Adrenal gland (tissue), 12 donors: ENCODE measurements around the gene COQ3. TPM values are rescaled to one million over a fixed set of nuclear protein-coding genes. Genes with fewer than 3 reads are reported as not detected.

Experiments used
- DNase-seq, 7 donors: peaks; one replicate each; pipeline ENCODE4 v3.0.0-alpha.2; 2019 to 2020
- H3K27ac ChIP-seq, 5 donors: fragments of 200-600 bp; sonication (generic) in 4 of 5; 1 replicate in 3 of 5; 2 replicates in 2 of 5; pipeline versions ENCODE4 v1.5.1 to v1.8.0; 2016 to 2020; ENCODE audit warnings: mild to moderate bottlenecking in 1 of 5
- H3K27me3 ChIP-seq: fragments of 200-600 bp; 2 replicates; pipeline ENCODE4 v1.8.0; 2021
- H3K36me3 ChIP-seq, 2 donors: fragments of 200-600 bp; replicated peaks in 1 of 2; 1 replicate in 1 of 2; 2 replicates in 1 of 2; pipeline versions ENCODE4 v1.5.1 to v1.8.0; 2018 to 2022
- H3K4me1 ChIP-seq, 2 donors: fragments of 200-600 bp; replicated peaks in 1 of 2; 1 replicate in 1 of 2; 2 replicates in 1 of 2; pipeline versions ENCODE4 v1.5.1 to v1.8.0; 2018 to 2021
- H3K4me3 ChIP-seq, 4 donors: fragments of 200-600 bp; sonication (generic) in 3 of 4; one replicate each; pipeline ENCODE4 v1.5.1; 2016 to 2018
- H3K9me3 ChIP-seq, 3 donors: fragments of 200-600 bp; sonication (generic) in 1 of 3; replicated peaks in 1 of 3; 1 replicate in 2 of 3; 2 replicates in 1 of 3; pipeline versions ENCODE4 v1.5.1 to v1.8.0; 2016 to 2021
- CTCF ChIP-seq, 6 experiments: fragments of 450-650 bp in 4 of 6; fragments of 200-600 bp in 2 of 6; sonication (generic) in 1 of 6; IDR thresholded peaks; 1 replicate in 5 of 6; 2 replicates in 1 of 6; pipeline versions ENCODE4 v1.5.1 to v1.8.0; 2016 to 2021; ENCODE audit warnings: antibody characterized with exemption in 6 of 6, mild to moderate bottlenecking in 2 of 6, moderate library complexity in 1 of 6
- POLR2A ChIP-seq, 2 donors: fragments of 450-650 bp; IDR thresholded peaks; one replicate each; pipeline ENCODE4 v1.6.1; 2017; ENCODE audit warnings: antibody characterized with exemption in 2 of 2, mild to moderate bottlenecking in 2 of 2, moderate library complexity in 1 of 2
- intact Hi-C, 2 donors: fragments of 100-400 bp; cut with DNase I; formaldehyde crosslinking; loops; one replicate each; pipeline versions ENCODE4 v1.14.1 to v1.15.0; 2022 to 2023
- polyA plus RNA-seq, 3 donors: library from polyadenylated mRNA; stranded (reverse); fragments of 200-250 nt in 2 of 3; fragments of 350-450 nt in 1 of 3; fragmentation: Illumina TruSeq in 1 of 3; extraction: RNeasy Lipid Tissue Mini Kit (QIAGEN cat#74804) in 1 of 3; gene quantifications; one replicate each; pipeline ENCODE4 v1.2.3, GENCODE V29; 2013 to 2014
- total RNA-seq, 9 donors: library from RNA; depleted of rRNA in 4 of 9; stranded (reverse); fragments of >200 nt in 4 of 9; fragments of 120-200 nt in 1 of 9; fragmentation: NEBNext Ultra II Directional in 1 of 9; extraction: Animal tissue kit (Norgen Biotek cat#: 25700) in 1 of 9; gene quantifications; one replicate each; pipeline versions ENCODE4 v1.1.0 to v1.2.4, GENCODE V29; 2013 to 2023
- donor health status: healthy with polysubstance abuse.
- donor health status: Bipolar disorder and iron deficiency.
- donor health status: DM: yes; HTN: yes; CAD: no.
- donor health status: DM: no; HTN: no; CAD: no.
- donor health status: DM: no; HTN: no; CAD: no.
- donor health status: DM: yes; HTN: yes; CAD: no.

Gene COQ3
- total and polyA plus RNA-seq, 12 donors, result 2.9 to 25.8 (median 9.5) TPM

DNA sequence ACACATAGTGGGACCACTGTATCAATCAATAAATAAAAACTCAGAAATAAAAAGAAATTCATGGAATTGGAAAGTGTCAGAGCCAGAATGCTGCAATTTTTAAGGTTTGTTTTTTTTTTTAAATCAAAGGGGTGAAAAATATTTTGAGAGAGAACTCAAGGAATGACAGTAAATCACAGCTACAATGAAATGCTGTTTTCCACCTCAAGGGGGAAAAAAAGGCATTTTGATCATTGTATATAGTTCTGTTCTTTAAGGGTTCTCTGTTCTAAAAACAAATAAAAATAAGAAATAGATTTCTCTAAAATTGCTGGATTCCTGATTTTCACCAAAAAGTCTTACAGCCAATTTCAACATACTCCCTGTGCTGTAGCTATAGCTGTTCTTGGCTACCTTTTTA, 69.0 kb downstream of the COQ3 start:
- Histone ChIP-seq H3K9me3 (no peaks in the 10 kb centered on the region), H3K27me3 (no peaks in the 10 kb centered on the region), H3K4me1 (no peaks in the 10 kb centered on the region), H3K27ac (no peak overlapping the region), H3K4me3 (no peak overlapping the region), H3K36me3 (no peaks in the 10 kb centered on the region)
- intact Hi-C loops, result no loop called here
- TF ChIP-seq CTCF (IDR thresholded peaks at IDR 0.05) (no peak), POLR2A (IDR thresholded peaks at IDR 0.05) (no peak)
- no peak for DNase-seq

Other genes with a start within 250 kb of the COQ3 start
- 1 to 10 TPM in 3 of 9 donors, under 1 TPM in 3, not detected in 3; 0.32 to 3.6 (median 1.4) TPM for gene FAXC, start 44.5 kb downstream of the COQ3 start, total RNA-seq
- gene FAXC, start 44.5 kb downstream of the COQ3 start, polyA plus RNA-seq, result 1 to 10 TPM; 2.0 to 4.5 (median 3.1) TPM
- 100 to 1,000 TPM in 3 of 9 donors, 10 to 100 TPM in 6; 25.6 to 160 (median 86.4) TPM for gene PNISR, start 31.1 kb upstream of the COQ3 start, total RNA-seq
- 100 to 1,000 TPM in 1 of 3 donors, 10 to 100 TPM in 2; 73.5 to 161 (median 95.5) TPM for gene PNISR, start 31.1 kb upstream of the COQ3 start, polyA plus RNA-seq
- 10 to 100 TPM in 3 of 9 donors, 1 to 10 TPM in 6; 2.4 to 13.7 (median 8.2) TPM for gene USP45, start 121.2 kb upstream of the COQ3 start, total RNA-seq
- 1 to 10 TPM; 3.3 to 7.0 (median 5.7) TPM for gene USP45, start 121.2 kb upstream of the COQ3 start, polyA plus RNA-seq
- gene CCNC, start 174.5 kb upstream of the COQ3 start, total RNA-seq, result 10 to 100 TPM; 30.5 to 87.2 (median 56.4) TPM
- 10 to 100 TPM; 18.7 to 80.2 (median 28.5) TPM for gene CCNC, start 174.5 kb upstream of the COQ3 start, polyA plus RNA-seq
- gene PRDM13, start 212.6 kb upstream of the COQ3 start, total RNA-seq, result not detected
- not detected for gene PRDM13, start 212.6 kb upstream of the COQ3 start, polyA plus RNA-seq